OCI-LY3 (cell line): ENCODE results near the gene C17orf113.

Experiments used
- CTCF ChIP-seq: fragments of 200-600, 300-600 bp; sonication (generic); IDR thresholded peaks from 2 replicates; pipeline ENCODE4 v1.5.1; 2014; ENCODE audit warnings: antibody characterized with exemption, low read length, low read depth
- EZH2phosphoT487 ChIP-seq: fragments of 200-600 bp; shearing (Covaris generic); IDR thresholded peaks from 2 replicates; pipeline ENCODE4 v1.6.1; 2018; ENCODE audit warnings: antibody characterized with exemption, mixed run types, low read depth

DNA sequence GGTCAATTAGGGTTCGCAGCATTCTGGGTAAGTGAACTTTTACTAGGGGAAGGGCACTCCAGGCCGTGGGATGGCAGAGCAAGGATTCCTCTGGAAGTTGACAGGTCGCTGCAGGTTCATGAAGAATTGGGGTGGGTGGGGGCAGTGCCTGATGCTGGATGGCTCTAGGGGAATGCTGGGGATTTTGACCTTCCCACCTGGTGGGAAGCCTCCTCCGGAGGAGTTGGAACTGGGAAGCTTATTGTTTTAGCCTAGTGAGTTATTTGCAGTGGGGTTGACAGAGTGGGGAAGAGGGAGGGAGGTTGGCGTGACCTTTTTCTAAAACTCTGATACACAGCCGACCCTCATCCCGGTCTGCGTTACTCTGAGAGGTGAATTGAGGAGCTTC lies 606 bp upstream of the C17orf113 start:
- TF ChIP-seq CTCF (no peak), EZH2phosphoT487 (no peak)
